NCI-H69 (cell line): ENCODE measurements around the gene GSK3B.

Source experiments
- DNase-seq: peaks from one replicate; lab custom pipeline; 2025; lab: John Stamatoyannopoulos, UW

GSK3B gene

GRCh38 chr3:120095979-120096426 lies 1.8 kb upstream of the GSK3B start:
- peak; percentile 33 for DNase-seq

GRCh38 chr3:120095226-120095978 lies 1.2 kb upstream of the GSK3B start:
- peak; percentile 92 for DNase-seq

- peak; percentile 98 for DNase-seq
Measured at GRCh38 chr3:120094776-120095225, 554 bp upstream of the GSK3B start.

- peak; percentile 93 for DNase-seq
Measured at GRCh38 chr3:120093119-120093910, 932 bp downstream of the GSK3B start.

- peak; percentile 8 for DNase-seq
Measured at GRCh38 chr3:120092474-120092873, 1.8 kb downstream of the GSK3B start.

GRCh38 chr3:120090422-120090821 lies 3.8 kb downstream of the GSK3B start:
- DNase-seq, result no peak

GRCh38 chr3:120089089-120089488 lies 5.2 kb downstream of the GSK3B start:
- DNase-seq, result no peak

- DNase-seq, result no peak
Measured at GRCh38 chr3:120088622-120089021, 5.6 kb downstream of the GSK3B start.

- DNase-seq, result no peak
Measured at GRCh38 chr3:120081719-120082118, 12.5 kb downstream of the GSK3B start.

GRCh38 chr3:120080836-120081235 lies 13.4 kb downstream of the GSK3B start:
- DNase-seq, result no peak

GRCh38 chr3:120077731-120078130 lies 16.5 kb downstream of the GSK3B start:
- DNase-seq, result no peak

GRCh38 chr3:120072867-120073525 lies 21.3 kb downstream of the GSK3B start:
- no peak for DNase-seq

GRCh38 chr3:120071259-120071658 lies 23.0 kb downstream of the GSK3B start:
- peak; percentile 5 for DNase-seq

GRCh38 chr3:120070263-120070981 lies 23.8 kb downstream of the GSK3B start:
- no peak for DNase-seq

GRCh38 chr3:120067083-120067482 lies 27.2 kb downstream of the GSK3B start:
- no peak for DNase-seq

GRCh38 chr3:120066634-120067033 lies 27.6 kb downstream of the GSK3B start:
- DNase-seq, result no peak

- DNase-seq, result no peak
Measured at GRCh38 chr3:120064641-120065040, 29.6 kb downstream of the GSK3B start.

GRCh38 chr3:120062474-120062873 lies 31.8 kb downstream of the GSK3B start:
- DNase-seq, result no peak

- DNase-seq, result no peak
Measured at GRCh38 chr3:120059081-120059864, 35.0 kb downstream of the GSK3B start.

GRCh38 chr3:120057626-120058025 lies 36.6 kb downstream of the GSK3B start:
- no peak for DNase-seq

- no peak for DNase-seq
Measured at GRCh38 chr3:120057029-120057428, 37.2 kb downstream of the GSK3B start.
